Islet of Langerhans (tissue), 1 donor: Measurements from ENCODE around the gene CRYZL1.
"Not testable (repeated sequence)": the region's sequence is repeated elsewhere in the genome, so short reads cannot be mapped to it uniquely, and the experiment has no call there.

Source experiments
- FAIRE-seq: peaks from one replicate; lab custom pipeline; 2011; peaks lifted over from hg19 to GRCh38; lab: Jason Lieb, UNC

CRYZL1 gene

GRCh38 chr21:33641352-33642026 is at the start of gene CRYZL1:
Gene CRYZL1 (minus strand): TSS chr21:33641741. CDS start chr21:33631551, 10,190 bp downstream.
- peak; percentile 93 for FAIRE-seq

DNA sequence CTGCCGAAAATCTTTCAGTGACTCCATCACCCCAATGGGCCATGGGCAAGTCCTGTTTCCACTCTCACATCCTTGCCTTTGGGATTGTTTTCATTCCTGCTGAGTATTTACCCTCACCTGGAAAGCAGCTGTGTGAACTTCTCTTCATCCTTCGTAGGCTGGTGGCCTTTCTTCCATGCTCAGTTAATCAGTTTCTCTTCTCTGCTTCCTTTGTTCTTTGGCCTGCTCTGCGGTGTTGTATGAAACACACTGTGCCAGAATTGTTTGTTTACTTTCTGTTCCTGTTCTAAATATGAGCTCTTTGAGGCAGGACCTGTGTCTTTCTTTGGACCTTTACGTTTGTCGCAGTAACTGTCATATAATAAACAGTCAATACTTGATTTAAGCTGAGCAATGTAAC is 49.3 kb upstream of the CRYZL1 start:
- no peak for FAIRE-seq

DNA sequence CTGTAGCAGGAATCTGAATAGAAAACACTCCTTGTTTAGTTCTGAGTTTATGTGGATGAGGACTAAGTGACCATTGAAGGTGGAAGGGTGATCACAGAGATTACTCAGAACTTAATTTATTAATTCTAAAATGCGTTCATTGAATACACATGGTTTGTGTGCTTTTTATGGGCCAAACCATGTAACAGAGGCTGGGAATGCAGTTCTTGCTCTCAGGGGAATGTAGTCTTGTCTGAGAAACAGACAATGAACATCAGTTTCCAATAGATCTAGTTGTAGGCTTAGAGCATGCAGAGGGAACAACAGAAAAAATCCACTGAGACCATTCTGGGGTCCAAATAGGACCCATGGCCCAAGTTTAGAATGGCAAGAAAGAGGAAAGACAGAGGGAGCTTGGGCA is 46.8 kb upstream of the CRYZL1 start:
- no peak for FAIRE-seq

- FAIRE-seq = no peak
Measured at GRCh38 chr21:33687634-33688033, 46.1 kb upstream of the CRYZL1 start.

GRCh38 chr21:33686386-33686785 is 44.8 kb upstream of the CRYZL1 start:
- FAIRE-seq = peak; percentile 78

DNA sequence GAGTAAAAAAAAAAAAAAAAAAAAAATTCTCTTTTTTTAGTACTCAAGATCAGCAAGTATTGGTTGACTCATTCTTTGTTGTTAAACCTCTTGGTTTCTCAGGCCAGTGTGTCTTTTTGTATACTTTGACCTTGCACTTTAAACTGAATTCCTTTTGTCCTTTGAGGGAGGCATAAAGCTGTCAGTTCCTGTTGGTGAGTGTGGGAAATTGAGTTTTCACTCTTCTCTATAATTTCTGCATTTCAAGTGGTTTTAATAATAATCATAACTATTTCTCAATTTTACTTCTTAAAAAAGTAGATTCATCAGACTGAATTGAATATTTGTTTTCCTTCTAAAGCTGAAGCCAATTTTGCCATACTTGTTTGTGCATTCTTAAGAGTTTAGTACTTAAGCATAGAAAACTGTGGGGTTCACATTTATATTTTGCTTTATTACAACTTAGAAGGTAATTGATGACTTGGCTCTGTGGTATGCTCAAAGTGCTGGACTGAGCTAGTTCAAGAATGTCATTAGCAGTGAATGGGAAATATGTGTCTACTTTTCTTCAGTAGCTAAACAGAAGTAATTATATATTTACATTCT is 44.2 kb upstream of the CRYZL1 start:
- peak; percentile 68 for FAIRE-seq

DNA sequence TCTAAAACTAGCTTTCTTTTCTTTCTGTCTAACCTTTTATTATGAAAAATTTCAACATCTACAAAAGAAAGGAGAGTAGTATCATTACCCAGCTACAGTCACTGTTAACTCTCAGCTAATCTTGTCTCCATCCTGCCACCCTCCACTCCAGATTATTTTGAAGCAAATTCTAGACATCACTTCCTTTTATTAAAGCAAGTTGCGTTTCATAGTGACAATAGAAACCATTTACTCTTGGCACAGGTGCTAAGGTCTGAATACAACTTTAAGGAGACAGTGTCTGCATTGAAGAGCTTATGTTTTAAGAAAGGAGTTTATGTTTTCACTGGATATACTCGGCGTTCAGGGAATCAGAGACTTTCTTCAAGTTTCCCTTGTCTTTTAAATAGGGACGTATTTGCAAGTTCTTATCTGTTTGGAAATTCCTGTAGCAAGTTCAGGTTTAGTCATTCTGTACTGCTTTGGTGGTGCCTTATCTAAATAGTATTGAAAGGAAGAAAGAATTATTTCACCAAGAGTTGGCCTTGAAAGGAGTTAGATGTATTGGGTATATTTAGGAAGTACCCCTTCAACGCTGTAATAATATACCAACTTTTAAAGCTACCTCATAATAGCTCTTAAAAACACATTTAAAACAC is 43.5 kb upstream of the CRYZL1 start:
- FAIRE-seq = no peak

DNA sequence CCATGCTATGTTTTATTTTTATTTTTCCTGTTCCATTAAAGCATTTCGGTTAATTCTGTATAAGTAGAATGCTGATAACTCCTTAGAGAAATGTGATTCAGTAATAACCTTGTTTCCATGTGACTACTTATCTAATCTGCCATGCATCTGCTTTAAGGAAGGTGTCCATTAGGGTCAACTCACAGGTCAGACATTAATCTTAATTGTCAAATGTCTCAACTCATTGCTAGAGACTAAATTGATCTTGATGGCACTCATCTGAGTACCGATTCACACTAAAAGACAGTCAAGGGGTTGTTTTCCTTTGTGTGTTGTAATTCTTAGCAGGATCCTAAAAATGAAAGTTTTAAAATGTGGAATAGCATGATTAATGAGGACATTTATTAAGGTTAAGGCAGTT is 42.5 kb upstream of the CRYZL1 start:
- peak; percentile 62 for FAIRE-seq

DNA sequence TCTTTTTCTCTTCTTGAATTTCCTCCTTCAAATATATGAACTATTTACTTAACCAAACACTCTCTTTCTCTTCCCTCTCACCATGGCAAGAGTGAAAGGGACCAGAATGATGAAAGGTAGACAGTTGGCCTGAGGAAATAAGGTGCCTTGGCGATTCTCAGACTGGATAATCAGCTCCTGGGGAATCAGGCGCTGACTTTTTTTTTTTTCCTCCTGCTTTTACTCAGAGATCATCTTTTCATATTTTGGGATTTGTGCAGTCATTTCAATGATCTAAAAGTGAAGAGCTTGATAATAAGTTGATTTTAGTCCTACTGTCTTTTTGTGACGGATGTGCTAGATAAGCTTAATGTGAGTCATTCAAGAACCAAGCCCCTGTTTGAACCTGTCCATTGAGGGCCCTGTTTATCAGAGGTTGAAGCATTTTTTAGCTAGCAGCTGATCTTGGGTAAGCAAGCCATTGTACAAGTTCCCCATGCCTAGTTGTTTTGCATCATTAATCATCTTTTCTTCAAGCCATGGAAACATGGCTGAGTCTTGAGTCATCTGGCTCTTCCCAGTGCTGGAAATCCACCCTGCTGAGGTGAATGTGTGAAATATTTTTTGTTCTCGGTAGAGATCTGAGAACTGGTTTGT is 41.6 kb upstream of the CRYZL1 start:
- no peak for FAIRE-seq

DNA sequence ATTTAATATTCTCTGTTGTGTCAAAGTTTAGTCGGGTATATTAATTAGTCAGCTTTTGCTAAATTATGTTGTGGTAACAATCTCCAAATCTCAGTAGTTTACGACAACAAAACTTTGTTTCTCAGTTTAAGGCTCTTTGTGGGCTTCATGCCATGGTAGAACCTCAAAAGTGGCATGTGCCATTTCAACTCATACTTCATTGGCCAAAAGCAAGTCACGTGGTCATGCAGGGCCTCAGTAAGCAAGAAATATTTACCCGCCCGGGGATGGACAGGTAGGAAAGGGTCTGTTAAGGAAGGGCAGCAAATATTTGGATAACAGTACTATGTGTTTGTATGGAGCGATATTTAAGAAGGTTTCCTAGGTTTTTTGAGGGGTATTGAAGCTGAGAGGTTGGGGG is 39.3 kb upstream of the CRYZL1 start:
- no peak for FAIRE-seq

GRCh38 chr21:33677450-33677849 is 35.9 kb upstream of the CRYZL1 start:
- FAIRE-seq = no peak

GRCh38 chr21:33676666-33677065 is 35.1 kb upstream of the CRYZL1 start:
- FAIRE-seq = not testable (repeated sequence)

- no peak for FAIRE-seq
Measured at GRCh38 chr21:33674226-33674625, 32.7 kb upstream of the CRYZL1 start.

DNA sequence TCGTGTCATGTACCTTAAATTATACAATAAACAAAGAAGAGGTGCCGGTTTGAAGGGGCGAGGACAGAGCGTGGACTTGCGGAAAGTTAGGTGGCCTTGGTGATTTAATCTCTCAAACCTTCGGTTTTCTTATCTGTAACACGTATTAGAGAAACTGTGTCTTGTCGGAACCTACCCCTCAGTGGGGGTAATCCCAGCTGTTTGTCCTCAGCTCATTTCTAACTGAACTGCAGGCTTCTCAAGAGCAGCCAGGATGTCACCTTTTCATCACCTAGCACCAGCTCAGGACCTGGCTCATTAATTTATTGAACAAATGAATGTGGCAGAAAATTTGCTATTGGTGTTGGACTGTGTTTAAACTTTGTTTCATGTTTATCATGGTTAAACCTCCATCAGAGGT is 31.9 kb upstream of the CRYZL1 start:
- peak; percentile 36 for FAIRE-seq

- FAIRE-seq = no peak
Measured at GRCh38 chr21:33670076-33670978, 28.8 kb upstream of the CRYZL1 start.

- no peak for FAIRE-seq
Measured at GRCh38 chr21:33668620-33669019, 27.1 kb upstream of the CRYZL1 start.

DNA sequence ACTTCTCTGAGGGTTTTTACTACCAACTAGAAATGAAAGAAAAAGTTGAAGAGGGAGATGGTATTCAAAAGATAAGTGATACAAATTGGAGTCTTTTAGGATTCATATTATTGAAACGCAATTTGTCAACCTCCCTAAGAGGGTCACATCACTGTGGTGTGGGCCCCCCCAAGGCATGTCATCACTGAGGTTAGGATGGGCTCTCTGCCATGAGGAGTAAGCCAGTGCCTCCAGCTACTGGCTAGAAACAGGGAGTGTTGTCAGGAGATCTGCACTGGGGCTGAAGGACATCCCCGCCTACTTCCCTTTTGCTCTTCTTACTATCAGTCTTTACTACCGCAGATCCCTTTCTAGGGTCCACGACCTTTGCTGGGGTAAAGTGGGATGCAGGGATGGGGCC is 26.6 kb upstream of the CRYZL1 start:
- no peak for FAIRE-seq

- no peak for FAIRE-seq
Measured at GRCh38 chr21:33667636-33668035, 26.1 kb upstream of the CRYZL1 start.

- no peak for FAIRE-seq
Measured at GRCh38 chr21:33666153-33666552, 24.6 kb upstream of the CRYZL1 start.

DNA sequence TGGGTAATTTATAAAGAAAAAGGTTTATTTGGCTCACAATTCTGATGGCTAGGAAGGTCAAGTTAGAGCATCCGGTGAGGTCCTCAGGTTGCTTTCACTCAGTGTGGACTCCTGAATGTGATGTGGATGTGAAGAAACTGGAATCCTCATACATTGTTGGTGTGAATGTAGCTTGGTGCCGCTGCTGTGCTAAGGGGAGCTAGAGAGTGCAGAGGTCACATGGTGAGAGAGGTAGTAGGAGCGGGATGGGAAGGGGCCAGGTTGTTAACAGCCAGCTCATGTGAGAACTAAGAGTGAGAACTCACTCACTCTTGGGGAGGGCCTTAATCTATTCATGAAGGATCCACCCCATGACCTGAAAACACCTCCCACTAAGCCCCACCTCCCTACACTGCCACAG is 22.6 kb upstream of the CRYZL1 start:
- no peak for FAIRE-seq

GRCh38 chr21:33663241-33663640 is 21.7 kb upstream of the CRYZL1 start:
- no peak for FAIRE-seq

DNA sequence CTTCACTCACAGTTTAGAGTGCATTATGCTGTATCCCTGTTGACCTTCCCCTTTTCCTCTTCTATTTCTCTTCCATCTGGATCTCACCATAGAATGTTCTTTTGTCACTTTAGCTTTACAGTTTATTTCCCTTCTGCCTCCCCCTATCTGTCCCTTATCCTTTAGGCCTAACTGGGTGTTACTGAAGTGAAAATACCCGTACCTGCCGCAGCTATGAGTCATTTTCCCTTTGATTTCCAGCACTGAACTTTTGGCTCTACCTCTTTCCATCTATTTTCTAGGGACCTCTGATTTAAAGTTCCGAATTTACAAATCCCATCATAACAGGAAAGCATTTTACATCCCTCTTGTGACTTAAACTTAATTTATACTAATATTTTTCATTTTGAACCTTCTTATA is 20.5 kb upstream of the CRYZL1 start:
- FAIRE-seq = no peak
